Measurements from ENCODE around the gene FGD5. TPM values are rescaled to one million over a fixed set of nuclear protein-coding genes. Genes with fewer than 3 reads are reported as not detected.

Gene FGD5
- total RNA-seq, 1 donor from 2014 or later, result 112 TPM

DNA sequence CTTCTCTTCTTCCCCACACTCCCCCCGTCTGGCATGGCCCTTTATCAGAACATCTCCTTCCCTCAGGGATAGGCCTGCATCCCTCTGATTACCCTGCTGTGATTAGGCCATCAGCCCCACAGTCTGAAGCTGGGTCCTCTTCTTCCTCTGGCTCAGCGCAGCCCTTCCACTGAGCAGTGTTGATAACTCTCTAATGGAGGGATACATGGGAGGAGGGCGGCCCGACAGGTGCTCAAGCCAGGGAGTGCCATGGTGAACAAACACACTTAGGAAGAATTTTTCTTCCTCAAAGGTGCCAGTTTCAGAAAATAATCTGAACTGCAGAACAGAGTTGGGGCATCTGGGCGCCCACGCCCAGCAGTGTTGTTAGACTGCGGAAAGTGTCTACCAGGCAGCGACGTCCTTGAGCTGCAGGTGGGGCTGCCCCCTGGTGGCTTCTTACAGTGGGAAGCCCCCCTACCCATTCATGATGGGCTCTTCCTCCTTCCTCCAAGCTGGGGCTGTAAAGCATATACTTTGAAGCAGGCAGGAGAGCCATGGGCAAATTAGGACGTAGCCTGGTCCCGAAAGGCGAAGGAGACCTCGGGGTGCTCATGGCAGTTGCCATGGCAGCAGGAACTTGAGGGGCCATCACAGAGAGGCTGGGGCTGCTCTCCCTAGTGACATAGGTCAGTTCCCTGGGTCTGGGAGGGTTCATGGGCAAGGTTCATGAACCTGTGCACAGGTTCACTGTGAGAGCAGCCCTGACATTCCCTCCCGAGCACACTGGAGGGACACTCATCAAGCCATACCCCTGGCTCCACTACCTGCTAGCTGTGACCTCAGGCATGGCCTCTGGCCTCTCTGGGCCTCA, 95.4 kb downstream of the FGD5 start:
- H3K36me3 ChIP-seq, result no peaks in the 10 kb centered on the region
- H3K4me1 ChIP-seq, result no peaks in the 10 kb centered on the region
- H3K4me3 ChIP-seq, result no peak overlapping the region
- intact Hi-C loops (cut with DNase I), result no loop called here
- H3K27me3 ChIP-seq, result no peaks in the 10 kb centered on the region
- H3K27ac ChIP-seq, result no peak overlapping the region
- no peaks in the 10 kb centered on the region for H3K9me3 ChIP-seq
- DNase-seq (ENCODE audit: low spot score in 2 of 2), result no peak
- TF ChIP-seq, protein P1, sequence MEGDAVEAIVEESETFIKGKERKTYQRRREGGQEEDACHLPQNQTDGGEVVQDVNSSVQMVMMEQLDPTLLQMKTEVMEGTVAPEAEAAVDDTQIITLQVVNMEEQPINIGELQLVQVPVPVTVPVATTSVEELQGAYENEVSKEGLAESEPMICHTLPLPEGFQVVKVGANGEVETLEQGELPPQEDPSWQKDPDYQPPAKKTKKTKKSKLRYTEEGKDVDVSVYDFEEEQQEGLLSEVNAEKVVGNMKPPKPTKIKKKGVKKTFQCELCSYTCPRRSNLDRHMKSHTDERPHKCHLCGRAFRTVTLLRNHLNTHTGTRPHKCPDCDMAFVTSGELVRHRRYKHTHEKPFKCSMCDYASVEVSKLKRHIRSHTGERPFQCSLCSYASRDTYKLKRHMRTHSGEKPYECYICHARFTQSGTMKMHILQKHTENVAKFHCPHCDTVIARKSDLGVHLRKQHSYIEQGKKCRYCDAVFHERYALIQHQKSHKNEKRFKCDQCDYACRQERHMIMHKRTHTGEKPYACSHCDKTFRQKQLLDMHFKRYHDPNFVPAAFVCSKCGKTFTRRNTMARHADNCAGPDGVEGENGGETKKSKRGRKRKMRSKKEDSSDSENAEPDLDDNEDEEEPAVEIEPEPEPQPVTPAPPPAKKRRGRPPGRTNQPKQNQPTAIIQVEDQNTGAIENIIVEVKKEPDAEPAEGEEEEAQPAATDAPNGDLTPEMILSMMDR (IDR thresholded peaks at IDR 0.05), result no peak

DNA sequence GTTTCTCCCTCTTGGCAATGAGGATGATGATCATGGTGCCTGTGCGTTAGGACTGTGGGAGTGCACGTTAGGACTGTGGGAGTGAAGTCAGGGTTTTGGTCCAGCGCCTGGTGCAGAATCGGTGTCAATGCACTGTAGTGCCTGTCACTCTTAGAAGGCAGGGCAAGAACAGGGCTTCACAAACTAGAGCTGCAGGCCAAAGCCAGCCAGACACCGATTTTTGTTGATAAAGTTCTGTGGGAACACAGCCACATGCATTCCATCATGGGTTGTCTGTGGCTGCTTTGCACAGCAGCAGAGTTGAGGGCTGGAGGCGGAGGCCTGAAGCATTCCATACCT, 96.0 kb downstream of the FGD5 start:
- Histone ChIP-seq H3K9me3 (no peaks in the 10 kb centered on the region), H3K27me3 (no peaks in the 10 kb centered on the region), H3K4me1 (no peaks in the 10 kb centered on the region), H3K4me3 (no peak overlapping the region), H3K36me3 (no peaks in the 10 kb centered on the region), H3K27ac (no peak overlapping the region)
- no peak for DNase-seq (ENCODE audit: low spot score in 2 of 2)
- TF ChIP-seq, protein P1 (IDR thresholded peaks at IDR 0.05), result no peak
- intact Hi-C loops (cut with DNase I), result no loop called here

DNA sequence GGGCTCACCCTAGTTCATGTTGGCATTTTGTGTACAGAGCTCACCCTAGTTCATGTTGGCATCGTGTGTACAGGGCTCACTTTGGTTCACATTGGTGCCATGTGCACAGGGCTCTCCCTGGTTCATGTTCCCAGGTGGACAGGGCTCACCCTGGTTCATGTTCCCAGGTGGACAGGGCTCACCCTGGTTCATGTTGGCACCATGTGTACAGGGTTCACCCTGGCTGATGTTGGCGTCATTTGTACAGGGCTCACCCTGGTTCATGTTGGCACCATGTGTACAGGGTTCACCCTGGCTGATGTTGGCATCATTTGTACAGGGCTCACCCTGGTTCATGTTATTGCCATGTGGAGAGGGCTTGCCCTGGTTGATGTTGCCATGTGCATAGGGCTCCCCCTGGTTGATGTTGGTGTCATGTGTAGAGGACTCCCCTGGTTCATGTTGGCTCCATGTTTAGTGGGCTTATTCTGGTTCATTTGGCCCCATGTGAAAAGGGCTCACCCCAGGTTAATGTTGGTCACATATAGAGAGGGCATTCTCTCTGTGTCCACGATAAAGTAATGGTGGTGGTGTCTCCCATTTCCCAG, 97.0 kb downstream of the FGD5 start:
- TF ChIP-seq, protein P1 (IDR thresholded peaks at IDR 0.05), result no peak
- no peak for DNase-seq (ENCODE audit: low spot score in 2 of 2)
- no peaks in the 10 kb centered on the region for H3K4me1 ChIP-seq
- H3K9me3 ChIP-seq, result no peaks in the 10 kb centered on the region
- no peaks in the 10 kb centered on the region for H3K27me3 ChIP-seq
- no peak overlapping the region for H3K27ac ChIP-seq
- intact Hi-C loops (cut with DNase I), result no loop called here
- H3K36me3 ChIP-seq, result no peaks in the 10 kb centered on the region
- H3K4me3 ChIP-seq, result no peak overlapping the region

DNA sequence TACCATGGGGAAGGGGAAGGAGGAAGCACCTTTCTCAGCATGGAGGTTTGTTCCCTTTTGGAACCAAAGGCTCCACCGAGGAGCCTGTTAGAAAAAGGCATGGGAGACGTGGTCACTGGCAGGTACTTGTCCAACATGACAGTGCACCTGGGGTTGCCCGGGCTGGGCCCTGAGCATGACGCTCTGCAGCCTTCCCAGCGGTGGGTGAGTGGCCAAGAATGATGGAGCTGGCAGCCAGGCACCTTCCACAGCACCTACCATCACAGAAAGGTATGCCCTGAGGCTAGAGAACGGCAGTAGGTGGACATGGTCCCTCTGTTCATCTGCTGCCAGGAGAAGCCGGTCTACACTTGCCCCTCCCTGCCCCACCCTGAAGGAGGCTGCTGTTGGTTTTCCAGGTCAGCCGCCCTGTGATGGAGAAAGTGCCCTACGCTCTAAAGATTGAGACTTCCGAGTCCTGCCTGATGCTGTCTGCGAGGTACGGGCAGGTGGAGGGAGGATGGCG, 99.6 kb downstream of the FGD5 start:
- no peak for DNase-seq (ENCODE audit: low spot score in 2 of 2)
- H3K36me3 ChIP-seq, result peaks cover 0 to 2% of the 10 kb centered on the region in 2 donors
- intact Hi-C loops (cut with DNase I), result no loop called here
- H3K27ac ChIP-seq, result no peak overlapping the region
- no peak overlapping the region for H3K4me3 ChIP-seq
- H3K4me1 ChIP-seq, result peaks cover 0 to 6% of the 10 kb centered on the region in 2 donors
- TF ChIP-seq, protein P1 (IDR thresholded peaks at IDR 0.05), result no peak
- H3K27me3 ChIP-seq, result no peaks in the 10 kb centered on the region
- H3K9me3 ChIP-seq, result no peaks in the 10 kb centered on the region

DNA sequence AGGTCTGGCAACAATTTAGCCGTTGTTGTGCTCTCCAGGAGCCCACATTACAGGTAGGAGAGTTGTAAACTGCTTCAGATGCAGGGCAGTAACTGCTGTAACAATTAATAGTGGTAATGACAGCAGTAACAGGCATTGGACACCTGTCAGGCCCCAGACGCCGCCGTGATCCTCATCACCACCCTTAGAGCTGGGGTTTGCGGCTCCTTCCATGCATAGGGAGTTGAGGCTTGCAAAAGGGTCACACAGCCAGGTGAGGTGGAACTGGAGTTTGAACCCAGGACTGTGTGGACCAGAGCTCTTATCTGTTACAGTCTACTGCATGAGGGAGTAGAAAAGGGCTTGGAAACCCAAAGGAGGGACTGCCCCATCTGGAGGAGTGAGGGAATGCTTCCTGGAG, 101.8 kb downstream of the FGD5 start:
- no peak for DNase-seq (ENCODE audit: low spot score in 2 of 2)
- Histone ChIP-seq H3K4me3 (no peak overlapping the region), H3K27ac (no peak overlapping the region), H3K4me1 (peaks cover 0 to 6% of the 10 kb centered on the region in 2 donors), H3K36me3 (peaks cover 0 to 5% of the 10 kb centered on the region in 2 donors), H3K27me3 (no peaks in the 10 kb centered on the region), H3K9me3 (no peaks in the 10 kb centered on the region)
- TF ChIP-seq, protein P1 (IDR thresholded peaks at IDR 0.05), result no peak
- intact Hi-C loops (cut with DNase I), result loop anchor here (5.0 kb wide), 1 partner anchor 413 kb away; no protein-coding TSS in a partner anchor

Measured in ascending aorta (tissue), 2 donors.